Smooth muscle cell (in vitro differentiated cells): ENCODE measurements around the gene PRODH. TPM values are rescaled to one million over a fixed set of nuclear protein-coding genes. Genes with fewer than 3 reads are reported as not detected.
"Not testable (repeated sequence)": the region's sequence is repeated elsewhere in the genome, so short reads cannot be mapped to it uniquely, and the experiment has no call there.

ENCODE experiments used
- DNase-seq: peaks from one replicate; lab custom pipeline; 2025; ENCODE audit not compliant: unreplicated experiment; lab: John Stamatoyannopoulos, UW
- H2AFZ ChIP-seq: fragments of 200-600 bp; sonication (generic); 2 replicates; pipeline ENCODE4 v1.6.0; 2016; ENCODE audit warnings: antibody characterized with exemption, low read depth, mild to moderate bottlenecking
- H3F3A ChIP-seq: fragments of 200-600 bp; sonication (generic); 2 replicates; pipeline ENCODE4 v1.6.0; 2017; ENCODE audit warnings: antibody characterized with exemption, low read depth
- H3K27ac ChIP-seq: fragments of 200-600 bp; sonication (generic); 2 replicates; pipeline ENCODE4 v1.5.1; 2016; ENCODE audit warnings: low read depth, mild to moderate bottlenecking
- H3K27me3 ChIP-seq: fragments of 200-600 bp; sonication (generic); 2 replicates; pipeline ENCODE4 v1.6.1; 2016; ENCODE audit warnings: low read depth, mild to moderate bottlenecking
- H3K36me3 ChIP-seq: fragments of 200-600 bp; sonication (generic); 2 replicates; pipeline ENCODE4 v1.5.1; 2016; ENCODE audit warnings: low read depth
- H3K4me1 ChIP-seq: fragments of 200-600 bp; sonication (generic); 2 replicates; pipeline ENCODE4 v1.5.1; 2016; ENCODE audit warnings: low read depth
- H3K4me2 ChIP-seq: fragments of 200-600 bp; sonication (generic); 2 replicates; pipeline ENCODE4 v1.6.0; 2016; ENCODE audit warnings: mild to moderate bottlenecking
- H3K4me3 ChIP-seq: fragments of 200-600 bp; sonication (generic); 2 replicates; pipeline ENCODE4 v1.5.1; 2016; ENCODE audit warnings: mild to moderate bottlenecking
- H3K79me2 ChIP-seq: fragments of 200-600 bp; sonication (generic); 2 replicates; pipeline ENCODE4 v1.6.0; 2016; ENCODE audit warnings: low read depth, mild to moderate bottlenecking
- H3K9ac ChIP-seq: fragments of 200-600 bp; sonication (generic); 2 replicates; pipeline ENCODE4 v1.6.0; 2016; ENCODE audit warnings: low read depth
- H3K9me3 ChIP-seq: fragments of 200-600 bp; sonication (generic); replicated peaks from 2 replicates; pipeline ENCODE4 v1.5.1; 2016; ENCODE audit warnings: low read depth
- H4K20me1 ChIP-seq: fragments of 200-600 bp; sonication (generic); 2 replicates; pipeline ENCODE4 v1.6.0; 2016; ENCODE audit warnings: low read depth
- CTCF ChIP-seq: fragments of 200-600 bp; sonication (generic); IDR thresholded peaks from 2 replicates; pipeline ENCODE4 v1.5.1; 2017; ENCODE audit warnings: borderline replicate concordance, mild to moderate bottlenecking, antibody characterized with exemption; ENCODE audit not compliant: insufficient read depth, poor library complexity, severe bottlenecking
- WGBS: methylation state at CpG from one replicate; pipeline ENCODE4 v1.1.7; 2016; ENCODE audit warnings: low lambda C conversion rate; 5-methylcytosine and 5-hydroxymethylcytosine counted together
- polyA plus RNA-seq: library from polyadenylated mRNA; unstranded; fragments of >200 nt; fragmentation: Nextera tagmentation; extraction: Ambion mirVana; gene quantifications from 2 replicates; pipeline ENCODE4 v1.2.1, GENCODE V29; 2016
- total RNA-seq: library from RNA; depleted of rRNA; stranded (reverse); fragments of >200 nt; gene quantifications from 2 replicates; pipeline ENCODE4 v1.2.3, GENCODE V29; 2014

PRODH gene
- total and polyA plus RNA-seq, 2 experiments from 2014 or later: 0.18 TPM; not detected in 1

GRCh38 chr22:18973264-18974031, 37.4 kb upstream of the PRODH start:
- no peak for DNase-seq
- H3K27ac ChIP-seq: no peak overlapping the region
- WGBS: 88% methylated on average over 18 of the region's 18 CpGs
- H3K4me1 ChIP-seq: no peaks in the 10 kb centered on the region
- H3K4me3 ChIP-seq: no peak overlapping the region
- no peak overlapping the region for H3K4me2 ChIP-seq
- no peaks in the 10 kb centered on the region for H3F3A ChIP-seq
- no peak overlapping the region for H3K9ac ChIP-seq
- TF ChIP-seq CTCF: no peak
- H4K20me1 ChIP-seq: no peaks in the 10 kb centered on the region
- H2AFZ ChIP-seq: no peak overlapping the region
- no peaks in the 10 kb centered on the region for H3K36me3 ChIP-seq
- no peaks in the 10 kb centered on the region for H3K9me3 ChIP-seq
- H3K79me2 ChIP-seq: no peaks in the 10 kb centered on the region
- peaks cover 17% of the 10 kb centered on the region for H3K27me3 ChIP-seq

- not testable (repeated sequence) for H3K9ac ChIP-seq, H4K20me1 ChIP-seq, H3F3A ChIP-seq, H3K27ac ChIP-seq, H3K4me2 ChIP-seq, H2AFZ ChIP-seq, H3K4me1 ChIP-seq, H3K79me2 ChIP-seq, H3K9me3 ChIP-seq, H3K36me3 ChIP-seq, H3K4me3 ChIP-seq, DNase-seq
- peaks cover 17% of the 10 kb centered on the region for H3K27me3 ChIP-seq
- WGBS: 100% methylated on average over 6 of the region's 8 CpGs
Observed at GRCh38 chr22:18972591-18972990, 36.5 kb upstream of the PRODH start.

GRCh38 chr22:18972029-18972428, 35.9 kb upstream of the PRODH start:
- H3K27ac ChIP-seq, H4K20me1 ChIP-seq, H2AFZ ChIP-seq, H3K4me1 ChIP-seq, DNase-seq, H3K9me3 ChIP-seq, H3K36me3 ChIP-seq, H3F3A ChIP-seq, H3K4me3 ChIP-seq, H3K4me2 ChIP-seq, H3K79me2 ChIP-seq, H3K9ac ChIP-seq: not testable (repeated sequence)
- 98% methylated on average over 7 of the region's 7 CpGs for WGBS
- H3K27me3 ChIP-seq: peaks cover 17% of the 10 kb centered on the region

GRCh38 chr22:18971321-18971751, 35.2 kb upstream of the PRODH start:
- 89% methylated on average over 17 of the region's 19 CpGs for WGBS
- peaks cover 17% of the 10 kb centered on the region for H3K27me3 ChIP-seq
- H3F3A ChIP-seq: no peaks in the 10 kb centered on the region
- no peak for TF ChIP-seq CTCF
- no peaks in the 10 kb centered on the region for H3K9me3 ChIP-seq
- no peak overlapping the region for H2AFZ ChIP-seq
- H3K36me3 ChIP-seq: no peaks in the 10 kb centered on the region
- no peak overlapping the region for H3K9ac ChIP-seq
- H4K20me1 ChIP-seq: no peaks in the 10 kb centered on the region
- no peak overlapping the region for H3K4me3 ChIP-seq
- H3K27ac ChIP-seq: no peak overlapping the region
- no peak for DNase-seq
- H3K79me2 ChIP-seq: no peaks in the 10 kb centered on the region
- no peaks in the 10 kb centered on the region for H3K4me1 ChIP-seq
- peak overlapping the region; percentile 98 for H3K4me2 ChIP-seq
